Measurements from ENCODE around the gene MSH3. TPM values are rescaled to one million over a fixed set of nuclear protein-coding genes. Genes with fewer than 3 reads are reported as not detected.

MSH3 gene
- total and polyA plus RNA-seq, 2 donors from 2014 or later: 7.0 to 22.1 TPM

DNA sequence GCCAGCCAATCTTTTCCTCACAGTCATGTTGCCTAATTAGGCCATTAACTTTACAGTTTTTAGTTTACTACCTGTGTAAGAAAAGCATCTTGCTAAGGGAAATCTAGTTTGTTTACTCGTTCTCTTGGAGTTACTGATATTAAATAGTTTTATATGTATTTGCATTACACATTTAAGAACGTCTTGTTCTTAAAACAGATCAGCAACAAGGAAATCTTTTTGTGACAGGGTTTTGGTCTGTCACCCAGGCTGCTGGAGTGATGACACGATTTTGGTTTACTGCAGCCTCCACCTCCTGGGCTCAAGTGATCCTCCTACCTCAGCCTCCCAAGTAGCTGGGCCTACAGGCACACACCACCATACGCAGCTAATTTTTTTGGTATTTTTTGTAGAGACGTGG is 29.2 kb upstream of the MSH3 start:
- Histone ChIP-seq H3K9me3 (ENCODE audit: control insufficient read depth in 2 of 3, insufficient read depth in 1 of 3, low read length in 3 of 3) (no peaks in the 10 kb centered on the region), H3K36me3 (ENCODE audit: control insufficient read depth in 2 of 3, insufficient read depth in 3 of 3, low read length in 3 of 3) (peaks cover 0 to 4% (median 0%) of the 10 kb centered on the region in 3 donors), H3K9ac (ENCODE audit: low read length in 3 of 3) (no peak overlapping the region), H3K4me3 (ENCODE audit: low read length in 3 of 3) (no peak overlapping the region), H3K27ac (ENCODE audit: low read depth in 2 of 2, low read length in 2 of 2) (no peak overlapping the region), H3K4me1 (ENCODE audit: control insufficient read depth in 2 of 3, insufficient read depth in 2 of 3, low read depth in 1 of 3, low read length in 3 of 3) (no peaks in the 10 kb centered on the region), H3K27me3 (ENCODE audit: control insufficient read depth, insufficient read depth, low read length) (no peaks in the 10 kb centered on the region)
- no peak for FAIRE-seq
- no peak for DNase-seq
- intact Hi-C loops (cut with DNase I): no loop called here
- TF ChIP-seq, protein P1, sequence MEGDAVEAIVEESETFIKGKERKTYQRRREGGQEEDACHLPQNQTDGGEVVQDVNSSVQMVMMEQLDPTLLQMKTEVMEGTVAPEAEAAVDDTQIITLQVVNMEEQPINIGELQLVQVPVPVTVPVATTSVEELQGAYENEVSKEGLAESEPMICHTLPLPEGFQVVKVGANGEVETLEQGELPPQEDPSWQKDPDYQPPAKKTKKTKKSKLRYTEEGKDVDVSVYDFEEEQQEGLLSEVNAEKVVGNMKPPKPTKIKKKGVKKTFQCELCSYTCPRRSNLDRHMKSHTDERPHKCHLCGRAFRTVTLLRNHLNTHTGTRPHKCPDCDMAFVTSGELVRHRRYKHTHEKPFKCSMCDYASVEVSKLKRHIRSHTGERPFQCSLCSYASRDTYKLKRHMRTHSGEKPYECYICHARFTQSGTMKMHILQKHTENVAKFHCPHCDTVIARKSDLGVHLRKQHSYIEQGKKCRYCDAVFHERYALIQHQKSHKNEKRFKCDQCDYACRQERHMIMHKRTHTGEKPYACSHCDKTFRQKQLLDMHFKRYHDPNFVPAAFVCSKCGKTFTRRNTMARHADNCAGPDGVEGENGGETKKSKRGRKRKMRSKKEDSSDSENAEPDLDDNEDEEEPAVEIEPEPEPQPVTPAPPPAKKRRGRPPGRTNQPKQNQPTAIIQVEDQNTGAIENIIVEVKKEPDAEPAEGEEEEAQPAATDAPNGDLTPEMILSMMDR (IDR thresholded peaks at IDR 0.05; ENCODE audit: borderline replicate concordance, extremely low read depth, insufficient read depth): no peak

DNA sequence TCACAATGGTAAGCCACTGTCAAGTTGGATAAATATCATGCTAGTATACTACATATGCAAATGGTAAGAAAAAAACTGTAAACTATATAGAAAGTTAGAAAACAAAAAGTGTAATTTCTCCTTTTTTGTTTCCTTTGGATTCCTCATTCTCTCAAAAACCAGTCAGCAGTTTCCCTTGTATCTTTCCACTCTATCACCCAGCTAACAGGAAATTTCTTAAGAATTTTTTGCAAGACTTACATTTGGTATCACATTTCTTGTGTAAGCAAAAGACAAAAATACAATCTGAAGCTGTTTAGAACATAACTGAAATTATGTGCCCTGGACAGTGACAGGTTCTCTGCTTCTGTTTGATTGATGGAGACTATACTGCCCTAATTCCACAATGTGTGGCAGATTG is 25.2 kb upstream of the MSH3 start:
- Histone ChIP-seq H3K27me3 (ENCODE audit: control insufficient read depth, insufficient read depth, low read length) (no peaks in the 10 kb centered on the region), H3K4me1 (ENCODE audit: control insufficient read depth in 2 of 3, insufficient read depth in 2 of 3, low read depth in 1 of 3, low read length in 3 of 3) (no peaks in the 10 kb centered on the region), H3K36me3 (ENCODE audit: control insufficient read depth in 2 of 3, insufficient read depth in 3 of 3, low read length in 3 of 3) (peaks cover 0 to 4% (median 0%) of the 10 kb centered on the region in 3 donors), H3K9me3 (ENCODE audit: control insufficient read depth in 2 of 3, insufficient read depth in 1 of 3, low read length in 3 of 3) (no peaks in the 10 kb centered on the region), H3K4me3 (ENCODE audit: low read length in 3 of 3) (no peak overlapping the region), H3K27ac (ENCODE audit: low read depth in 2 of 2, low read length in 2 of 2) (no peak overlapping the region), H3K9ac (ENCODE audit: low read length in 3 of 3) (no peak overlapping the region)
- intact Hi-C loops (cut with DNase I): no loop called here
- DNase-seq (no peak), FAIRE-seq (no peak)
- TF ChIP-seq, protein P1 (IDR thresholded peaks at IDR 0.05; ENCODE audit: borderline replicate concordance, extremely low read depth, insufficient read depth): no peak

DNA sequence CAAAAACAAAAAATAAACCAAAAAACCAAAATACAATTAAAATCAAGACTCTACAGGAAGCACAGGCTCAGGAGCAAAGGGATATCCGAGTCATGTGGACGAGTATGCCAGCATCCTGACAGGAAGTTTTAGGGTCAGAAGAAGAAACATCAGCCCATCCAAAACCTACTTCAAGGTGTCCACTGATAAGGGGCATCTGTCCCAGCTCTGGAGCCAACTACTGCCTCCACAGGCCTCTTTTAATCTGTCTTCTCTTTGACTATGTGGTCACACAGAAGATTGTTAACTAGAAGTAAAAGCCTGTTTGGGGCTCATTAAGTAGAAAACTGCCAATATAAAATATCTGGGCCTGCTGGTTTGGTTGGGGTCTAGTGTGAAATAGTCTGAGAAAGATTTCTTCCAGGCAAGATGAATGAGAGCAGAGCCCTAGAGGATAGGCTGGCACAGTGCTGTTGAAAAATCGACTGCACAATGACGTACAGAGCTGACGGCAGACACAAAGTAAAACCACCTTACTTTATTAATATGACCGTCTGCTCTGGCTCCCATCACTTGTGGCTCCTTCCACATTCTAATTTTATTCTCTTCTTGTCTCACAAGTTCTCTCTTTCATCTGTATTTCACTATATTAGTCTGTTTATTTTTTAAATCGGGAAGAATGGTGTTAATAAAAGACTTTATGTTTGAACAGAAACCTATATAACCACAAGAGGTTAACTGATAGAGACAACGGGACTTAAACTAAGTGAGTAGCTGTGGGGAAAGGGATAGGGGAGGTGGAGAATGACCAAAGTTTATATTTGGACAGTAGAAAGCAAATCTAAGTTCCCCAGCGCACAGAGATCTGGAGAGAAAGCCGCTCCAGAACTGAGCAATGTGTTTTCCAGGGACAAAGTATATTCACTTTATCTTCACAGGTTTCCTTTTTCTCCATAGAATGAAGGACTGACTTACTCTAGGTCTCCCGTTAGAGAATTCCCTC is 22.9 kb upstream of the MSH3 start:
- no peak for DNase-seq
- no peaks in the 10 kb centered on the region for H3K27me3 ChIP-seq (ENCODE audit: control insufficient read depth, insufficient read depth, low read length)
- H3K4me3 ChIP-seq (ENCODE audit: low read length in 3 of 3): no peak overlapping the region
- H3K9me3 ChIP-seq (ENCODE audit: control insufficient read depth in 2 of 3, insufficient read depth in 1 of 3, low read length in 3 of 3): no peaks in the 10 kb centered on the region
- no peak overlapping the region for H3K27ac ChIP-seq (ENCODE audit: low read depth in 2 of 2, low read length in 2 of 2)
- H3K9ac ChIP-seq (ENCODE audit: low read length in 3 of 3): no peak overlapping the region
- no peaks in the 10 kb centered on the region for H3K4me1 ChIP-seq (ENCODE audit: control insufficient read depth in 2 of 3, insufficient read depth in 2 of 3, low read depth in 1 of 3, low read length in 3 of 3)
- H3K36me3 ChIP-seq (ENCODE audit: control insufficient read depth in 2 of 3, insufficient read depth in 3 of 3, low read length in 3 of 3): peaks cover 0 to 4% (median 0%) of the 10 kb centered on the region in 3 donors
- FAIRE-seq: no peak
- intact Hi-C loops (cut with DNase I): no loop called here
- TF ChIP-seq, protein P1 (IDR thresholded peaks at IDR 0.05; ENCODE audit: borderline replicate concordance, extremely low read depth, insufficient read depth): no peak
